Measurements from ENCODE around the gene RASSF1.
"Not testable (repeated sequence)": the region's sequence is repeated elsewhere in the genome, so short reads cannot be mapped to it uniquely, and the experiment has no call there.

RASSF1 gene

GRCh38 chr3:50319181-50319893 lies 21.3 kb downstream of the RASSF1 start:
- DNase-seq, result no peak
- intact Hi-C loops (cut with DNase I), result no loop called here

- DNase-seq, result no peak
- intact Hi-C loops (cut with DNase I), result no loop called here
Measured at GRCh38 chr3:50318615-50319014, 22.0 kb downstream of the RASSF1 start.

GRCh38 chr3:50318163-50318562 lies 22.5 kb downstream of the RASSF1 start:
- intact Hi-C loops (cut with DNase I), result no loop called here
- no peak for DNase-seq

GRCh38 chr3:50317300-50317699 lies 23.3 kb downstream of the RASSF1 start:
- DNase-seq, result no peak
- intact Hi-C loops (cut with DNase I), result no loop called here

DNA sequence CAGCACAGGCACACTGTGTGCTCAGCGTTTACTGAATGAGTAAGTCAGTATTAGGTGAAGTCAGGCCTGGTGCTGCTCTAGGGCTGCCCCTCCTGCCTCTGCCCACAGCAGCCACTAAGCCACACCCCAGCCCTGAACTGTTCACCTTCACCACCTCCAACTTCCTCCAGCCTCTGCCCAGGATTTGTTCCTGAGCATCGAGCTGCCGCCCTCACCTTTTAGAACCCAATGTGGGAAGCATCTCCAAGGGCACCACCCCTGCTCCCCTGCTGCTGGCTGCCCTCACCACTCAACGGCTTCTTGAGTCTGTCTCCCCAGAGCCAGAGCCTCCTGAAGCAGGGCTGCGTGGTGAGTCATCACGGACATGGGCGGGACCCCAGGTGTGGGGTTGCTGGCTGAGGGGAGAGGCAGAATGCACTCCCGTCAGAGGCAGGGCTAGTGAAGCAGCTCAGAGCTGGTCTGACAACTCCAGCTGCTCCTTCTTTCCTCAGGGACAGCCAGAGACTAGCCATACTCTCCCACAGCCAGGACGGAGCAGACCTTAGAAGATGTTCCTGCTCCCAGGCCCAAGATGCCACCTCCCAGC lies 23.9 kb downstream of the RASSF1 start:
- DNase-seq, result peak in 38 of 42 donors; percentile 46 to 94 (median 74)
- intact Hi-C loops (cut with DNase I), result no loop called here

GRCh38 chr3:50314816-50315215 lies 25.8 kb downstream of the RASSF1 start:
- DNase-seq, result no peak
- intact Hi-C loops (cut with DNase I), result no loop called here

- no peak for DNase-seq
- intact Hi-C loops (cut with DNase I), result no loop called here
Measured at GRCh38 chr3:50314342-50314741, 26.3 kb downstream of the RASSF1 start.

DNA sequence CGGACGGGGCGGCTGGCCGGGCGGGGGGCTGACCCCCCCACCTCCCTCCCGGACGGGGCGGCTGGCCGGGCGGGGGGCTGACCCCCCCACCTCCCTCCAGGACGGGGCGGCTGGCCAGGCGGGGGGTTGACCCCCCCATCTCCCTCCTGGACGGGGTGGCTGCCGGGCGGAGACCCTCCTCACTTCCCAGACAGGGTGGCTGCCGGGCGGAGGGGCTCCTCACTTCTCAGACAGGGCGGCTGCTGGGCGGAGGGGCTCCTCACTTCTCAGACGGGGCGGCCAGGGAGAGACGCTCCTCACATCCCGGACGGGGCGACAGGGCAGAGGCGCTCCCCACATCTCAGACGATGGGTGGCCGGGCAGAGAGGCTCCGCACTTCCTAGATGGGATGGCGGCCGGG lies 28.6 kb downstream of the RASSF1 start:
- DNase-seq; intact Hi-C loops (cut with DNase I): not testable (repeated sequence)

DNA sequence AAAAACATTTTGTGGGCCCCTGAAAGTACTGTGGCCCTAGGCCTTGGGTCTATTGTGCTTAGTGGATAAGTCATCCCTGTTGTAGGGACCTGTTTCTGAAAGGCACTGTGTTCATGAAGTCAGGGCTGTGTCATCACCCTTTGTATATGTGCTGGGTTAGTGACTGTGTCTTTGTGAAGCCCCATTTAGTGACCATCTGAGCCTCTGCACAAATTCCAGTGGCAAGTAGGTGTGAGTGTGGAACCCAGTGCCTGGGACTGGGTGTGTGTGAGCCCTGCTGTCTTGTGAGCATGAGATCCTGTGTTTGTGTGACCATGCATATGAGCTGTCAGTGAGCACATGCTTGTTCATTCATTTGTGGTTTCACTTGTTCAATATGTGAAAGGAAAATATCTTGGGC lies 36.0 kb downstream of the RASSF1 start:
- intact Hi-C loops (cut with DNase I), result no loop called here
- DNase-seq, result no peak

DNA sequence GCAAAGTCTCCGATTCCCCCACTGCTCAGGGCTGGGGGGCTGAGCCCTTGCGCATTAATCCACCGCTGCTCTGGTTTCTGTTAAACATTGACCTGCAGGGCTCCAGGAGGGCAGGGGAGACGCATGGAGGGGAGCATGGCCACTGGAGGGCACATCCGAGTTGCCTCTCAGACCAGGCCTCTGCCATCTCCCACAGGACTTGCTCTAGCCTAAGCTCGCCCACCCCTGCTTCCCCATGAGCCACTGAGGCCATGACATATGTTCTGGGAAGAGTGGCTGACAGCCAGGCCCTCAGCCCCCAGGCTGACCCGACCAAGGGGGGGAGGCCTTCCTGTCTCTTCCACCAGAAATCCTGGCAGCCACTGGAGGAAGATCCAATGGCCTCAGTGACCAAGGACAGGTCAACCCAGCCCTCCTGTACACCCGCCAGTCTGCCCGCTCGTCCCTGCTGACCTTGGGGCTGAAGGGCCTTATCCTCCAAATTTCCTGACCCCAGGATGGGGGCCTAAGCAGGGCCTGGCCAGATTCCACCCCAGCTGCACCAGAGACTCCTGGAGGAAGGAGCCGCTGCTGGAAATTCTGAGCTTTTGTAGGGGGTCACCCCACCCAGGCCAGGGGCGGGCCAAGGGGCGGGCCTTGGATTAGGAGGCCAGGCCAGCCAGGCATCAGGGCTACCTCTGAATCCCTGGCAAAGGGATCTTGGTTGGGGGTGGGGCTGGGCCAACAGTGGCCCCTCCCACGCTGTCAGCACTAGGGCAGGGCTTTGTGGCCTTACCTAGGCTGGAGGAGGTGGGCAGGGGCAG lies 37.4 kb downstream of the RASSF1 start, which contains the start of gene HYAL1:
TSS of gene HYAL1 (minus strand) at position 562 of the 803 bp plus-strand sequence. CDS start 618 bp downstream, outside the sequence.
- intact Hi-C loops (cut with DNase I), result no loop called here
- no peak for DNase-seq

- intact Hi-C loops (cut with DNase I), result no loop called here
- no peak for DNase-seq
Measured at GRCh38 chr3:50302095-50303012, 38.3 kb downstream of the RASSF1 start.

GRCh38 chr3:50300681-50301254 lies 39.9 kb downstream of the RASSF1 start:
- intact Hi-C loops (cut with DNase I), result no loop called here
- no peak for DNase-seq

- DNase-seq, result peak in 19 of 42 donors; percentile 38 to 79 (median 58)
Measured at GRCh38 chr3:50299929-50300680, 40.5 kb downstream of the RASSF1 start.

GRCh38 chr3:50299638-50299928 lies 41.1 kb downstream of the RASSF1 start:
- no peak for DNase-seq
- intact Hi-C loops (cut with DNase I), result no loop called here

More at GRCh38 chr3:50299929-50300680, 40.5 kb downstream of the RASSF1 start:
- intact Hi-C loops (cut with DNase I), result no loop called here

DNA sequence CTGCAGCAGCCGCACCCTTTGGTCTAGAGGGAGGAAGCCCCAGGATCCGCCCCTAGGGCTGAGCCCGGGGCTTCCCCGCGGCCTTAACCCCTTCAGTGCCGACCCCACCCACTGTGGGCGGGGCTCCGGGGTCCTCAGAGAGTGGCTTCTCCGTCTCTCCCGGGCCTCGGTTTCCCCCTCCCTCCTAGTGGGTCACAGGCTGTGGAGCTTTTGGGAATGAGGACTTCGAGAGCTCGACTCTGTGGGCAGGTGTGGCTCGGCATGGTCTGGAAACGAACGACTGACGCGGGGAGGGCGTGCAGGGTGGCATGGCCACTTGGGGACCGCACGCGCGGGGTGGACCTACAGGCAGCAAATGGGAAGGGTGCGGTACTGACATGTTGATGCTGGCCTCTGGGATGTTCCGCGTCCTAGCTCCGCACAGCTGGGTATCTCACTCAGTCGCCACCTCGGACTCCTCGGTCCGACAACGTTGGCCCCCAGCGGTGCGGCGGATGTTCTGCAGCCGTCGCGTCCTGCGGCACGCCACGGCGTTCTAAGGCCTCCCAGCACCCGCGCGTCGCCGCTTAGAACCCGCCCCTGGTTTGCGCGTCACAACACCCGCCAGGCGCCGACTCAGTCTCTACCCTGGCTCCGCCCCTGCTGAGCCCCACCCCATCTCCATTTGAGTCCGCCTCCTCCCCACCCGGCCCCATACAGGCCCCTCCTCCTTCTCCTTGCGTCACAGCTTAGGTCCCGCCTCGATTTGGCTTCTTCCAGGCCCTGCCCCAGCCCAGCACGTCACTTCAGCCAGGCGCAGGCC lies 41.6 kb downstream of the RASSF1 start, which contains the start of the genes HYAL3 and NAA80:
TSS of gene HYAL3 (minus strand) at position 570 of the 802 bp plus-strand sequence. CDS start 3,803 bp downstream, outside the sequence.
TSS of gene NAA80 (minus strand) at position 570 of the 802 bp plus-strand sequence. CDS start 1,942 bp downstream, outside the sequence.
- intact Hi-C loops (cut with DNase I), result no loop called here

DNA sequence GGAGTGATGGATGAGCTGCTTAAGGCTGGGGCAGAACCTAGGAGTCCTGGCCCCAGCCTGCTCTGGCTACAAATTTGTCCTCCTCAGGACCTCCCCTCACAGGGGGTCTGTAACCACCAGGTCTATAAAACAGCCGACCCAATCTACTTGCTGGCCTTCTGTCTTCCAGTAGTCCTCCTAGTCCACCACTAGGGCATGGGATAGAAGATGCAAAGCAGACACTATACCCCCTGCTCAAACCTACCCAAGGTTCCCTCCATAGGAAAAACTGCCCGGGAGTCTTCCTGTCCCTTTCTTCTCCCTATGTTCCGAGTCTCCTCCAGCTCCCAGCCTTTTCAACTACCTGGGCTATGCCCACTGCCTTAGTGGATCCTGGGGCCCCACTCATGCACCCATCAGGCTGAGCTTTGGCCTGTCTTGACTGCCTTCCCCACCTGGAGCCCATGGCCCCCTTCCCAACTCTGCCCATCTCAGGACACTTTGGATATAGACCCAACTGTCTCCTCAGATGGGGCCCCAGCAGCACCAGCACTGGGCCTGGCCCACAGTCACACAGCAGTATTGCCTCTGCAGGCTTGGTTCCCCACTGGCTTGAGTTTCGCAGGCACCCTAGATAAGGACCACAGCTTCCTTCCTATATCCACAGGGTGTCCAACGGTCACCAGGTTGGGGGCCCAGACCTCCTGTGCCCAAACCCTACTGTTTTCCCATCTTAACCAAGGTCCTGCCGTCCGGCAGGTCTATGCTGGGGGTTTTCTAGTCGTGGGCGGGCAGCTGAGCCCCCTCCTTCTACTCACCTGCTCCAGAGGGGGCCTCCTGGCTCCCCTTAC lies 42.5 kb downstream of the RASSF1 start:
- intact Hi-C loops (cut with DNase I), result no loop called here
- peak in 2 of 42 donors; percentile 20 for DNase-seq

More for the DNA sequence above, 41.6 kb downstream of the RASSF1 start, which contains the start of the genes HYAL3 and NAA80:
- peak; percentile 98 to 100 (median 100) for DNase-seq
